HEK293 (cell line): ENCODE measurements around the gene CSRP2.

Source experiments
- CTCF ChIP-seq: fragments of 450-650 bp; formaldehyde crosslinking; IDR thresholded peaks from 2 replicates; pipeline ENCODE4 v1.5.1; 2016; ENCODE audit warnings: missing biosample characterization, missing genetic modification characterization
- INSM2 ChIP-seq: fragments of 450-650 bp; formaldehyde crosslinking; IDR thresholded peaks from 2 replicates; pipeline ENCODE4 v1.5.1; 2016; ENCODE audit warnings: missing biosample characterization, missing genetic modification characterization
- KLF10 ChIP-seq: fragments of 450-650 bp; IDR thresholded peaks from 2 replicates; pipeline ENCODE4 v1.5.1; 2018; ENCODE audit warnings: missing biosample characterization, mild to moderate bottlenecking, missing genetic modification characterization
- ZBTB6 ChIP-seq: fragments of 450-650 bp; formaldehyde crosslinking; IDR thresholded peaks from 2 replicates; pipeline ENCODE4 v1.5.1; 2017; ENCODE audit warnings: missing biosample characterization, missing genetic modification characterization
- ZNF211 ChIP-seq: fragments of 450-650 bp; formaldehyde crosslinking; IDR thresholded peaks from 2 replicates; pipeline ENCODE4 v1.5.1; 2016; ENCODE audit warnings: low read depth, missing biosample characterization, missing genetic modification characterization
- ZNF221 ChIP-seq: fragments of 450-650 bp; formaldehyde crosslinking; IDR thresholded peaks from 2 replicates; pipeline ENCODE4 v1.5.1; 2017; ENCODE audit warnings: missing biosample characterization, missing genetic modification characterization, borderline replicate concordance
- ZNF501 ChIP-seq: fragments of 450-650 bp; formaldehyde crosslinking; IDR thresholded peaks from 2 replicates; pipeline ENCODE4 v1.5.1; 2016; ENCODE audit warnings: missing biosample characterization, missing genetic modification characterization
- ZNF747 ChIP-seq: fragments of 450-650 bp; formaldehyde crosslinking; IDR thresholded peaks from 2 replicates; pipeline ENCODE4 v1.5.1; 2016; ENCODE audit warnings: missing biosample characterization, missing genetic modification characterization
- ZSCAN5A ChIP-seq: fragments of 450-650 bp; formaldehyde crosslinking; IDR thresholded peaks from 2 replicates; pipeline ENCODE4 v1.5.1; 2016; ENCODE audit warnings: missing biosample characterization, missing genetic modification characterization
- TF ChIP-seq, protein P1 (sequence below): fragments of 450-650 bp; formaldehyde crosslinking; IDR thresholded peaks from 2 replicates; pipeline ENCODE4 v1.5.1; 2016; ENCODE audit warnings: missing biosample characterization, missing genetic modification characterization

DNA sequence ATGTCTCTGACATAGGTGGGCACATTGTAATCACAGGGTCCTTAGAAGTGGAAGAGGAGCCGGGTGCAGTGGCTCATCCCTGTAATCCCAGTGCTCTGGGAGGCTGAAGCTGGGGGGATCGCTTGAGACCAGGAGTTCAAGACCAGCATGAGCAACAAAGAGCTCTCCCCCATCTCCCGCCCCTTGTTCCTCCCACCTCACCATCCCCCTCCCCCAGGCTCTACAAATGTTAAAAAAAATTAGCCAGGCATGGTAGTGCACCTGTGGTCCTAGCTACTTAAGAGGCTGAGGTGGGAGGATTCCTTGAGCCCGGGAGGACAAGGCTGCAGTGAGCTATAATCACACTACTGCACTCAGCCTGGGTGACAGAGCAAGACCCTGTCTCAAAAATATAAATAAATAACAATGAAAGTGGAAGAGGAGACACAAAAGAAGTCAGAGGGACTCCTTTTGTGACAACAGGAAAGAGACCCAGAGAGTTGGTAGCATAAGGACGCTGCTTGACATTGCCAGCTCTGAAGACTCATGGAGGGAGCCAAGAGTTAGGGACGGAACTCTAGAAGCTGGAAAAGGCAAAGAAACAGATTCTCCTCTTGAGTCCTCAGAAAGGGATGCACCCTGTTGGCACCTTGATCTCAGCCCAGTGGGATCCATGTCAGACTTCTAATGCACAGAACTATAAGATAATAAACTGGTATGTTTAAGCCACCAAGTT is 29.6 kb upstream of the CSRP2 start:
- TF ChIP-seq ZSCAN5A (tag by site-specific recombination) (no peak), ZNF501 (tag by site-specific recombination) (no peak), ZNF221 (no peak), CTCF (tag by site-specific recombination) (no peak), ZNF747 (tag by site-specific recombination) (no peak), KLF10 (tag by site-specific recombination) (no peak), INSM2 (no peak), ZNF211 (tag by site-specific recombination) (no peak), ZBTB6 (tag by site-specific recombination) (no peak)
- TF ChIP-seq, protein P1, sequence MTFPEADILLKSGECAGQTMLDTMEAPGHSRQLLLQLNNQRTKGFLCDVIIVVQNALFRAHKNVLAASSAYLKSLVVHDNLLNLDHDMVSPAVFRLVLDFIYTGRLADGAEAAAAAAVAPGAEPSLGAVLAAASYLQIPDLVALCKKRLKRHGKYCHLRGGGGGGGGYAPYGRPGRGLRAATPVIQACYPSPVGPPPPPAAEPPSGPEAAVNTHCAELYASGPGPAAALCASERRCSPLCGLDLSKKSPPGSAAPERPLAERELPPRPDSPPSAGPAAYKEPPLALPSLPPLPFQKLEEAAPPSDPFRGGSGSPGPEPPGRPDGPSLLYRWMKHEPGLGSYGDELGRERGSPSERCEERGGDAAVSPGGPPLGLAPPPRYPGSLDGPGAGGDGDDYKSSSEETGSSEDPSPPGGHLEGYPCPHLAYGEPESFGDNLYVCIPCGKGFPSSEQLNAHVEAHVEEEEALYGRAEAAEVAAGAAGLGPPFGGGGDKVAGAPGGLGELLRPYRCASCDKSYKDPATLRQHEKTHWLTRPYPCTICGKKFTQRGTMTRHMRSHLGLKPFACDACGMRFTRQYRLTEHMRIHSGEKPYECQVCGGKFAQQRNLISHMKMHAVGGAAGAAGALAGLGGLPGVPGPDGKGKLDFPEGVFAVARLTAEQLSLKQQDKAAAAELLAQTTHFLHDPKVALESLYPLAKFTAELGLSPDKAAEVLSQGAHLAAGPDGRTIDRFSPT, result no peak
